Suprapubic skin (tissue), 4 donors: ENCODE data around the gene KCND1. TPM values are rescaled to one million over a fixed set of nuclear protein-coding genes. Genes with fewer than 3 reads are reported as not detected.

Experiments used
- DNase-seq, 2 donors: peaks; one replicate each; pipeline ENCODE4 v3.0.0-alpha.2; 2019; ENCODE audit warnings: low spot score in 2 of 2
- H3K27ac ChIP-seq: fragments of 200-600 bp; sonication (generic); one replicate; pipeline ENCODE4 v1.5.1; 2019
- H3K27me3 ChIP-seq: fragments of 200-600 bp; sonication (generic); one replicate; pipeline ENCODE4 v1.5.1; 2019
- H3K36me3 ChIP-seq: fragments of 200-600 bp; sonication (generic); one replicate; pipeline ENCODE4 v1.5.1; 2019
- H3K4me1 ChIP-seq: fragments of 200-600 bp; sonication (generic); one replicate; pipeline ENCODE4 v1.5.1; 2019
- H3K4me3 ChIP-seq: fragments of 200-600 bp; sonication (generic); one replicate; pipeline ENCODE4 v1.5.1; 2019; ENCODE audit warnings: mild to moderate bottlenecking
- H3K9me3 ChIP-seq: fragments of 200-600 bp; sonication (generic); one replicate; pipeline ENCODE4 v1.5.1; 2019
- EP300 ChIP-seq: sonication (generic); formaldehyde crosslinking; IDR thresholded peaks from one replicate; pipeline ENCODE4 v1.6.1; 2017; ENCODE audit warnings: antibody characterized with exemption
- POLR2A ChIP-seq, 2 donors: fragments of 450-650 bp; IDR thresholded peaks; one replicate each; pipeline ENCODE4 v1.6.1; 2017; ENCODE audit warnings: antibody characterized with exemption in 2 of 2, mild to moderate bottlenecking in 2 of 2, moderate library complexity in 2 of 2
- POLR2AphosphoS5 ChIP-seq, 3 donors: sonication (generic); formaldehyde crosslinking; IDR thresholded peaks; one replicate each; pipeline ENCODE4 v1.6.1; 2017; ENCODE audit warnings: antibody characterized with exemption in 3 of 3
- WGBS: methylation state at CpG from one replicate; pipeline ENCODE4 v1.1.5; 2018; 5-methylcytosine and 5-hydroxymethylcytosine counted together
- total RNA-seq, 4 donors: library from RNA; depleted of rRNA; stranded (reverse); fragments of >200 nt; gene quantifications; one replicate each; pipeline ENCODE4 v1.1.0, GENCODE V29; 2016
- TF ChIP-seq, protein P1 (sequence below), 2 donors: fragments of 200-600 bp in 1 of 2; fragments of 450-650 bp in 1 of 2; sonication (generic) in 1 of 2; IDR thresholded peaks; one replicate each; pipeline ENCODE4 v1.5.1; 2016 to 2019; ENCODE audit warnings: antibody characterized with exemption in 2 of 2, mild to moderate bottlenecking in 1 of 2, moderate library complexity in 1 of 2

Gene KCND1
- total RNA-seq, 4 donors from 2014 or later = 0.55 to 2.8 (median 1.3) TPM

DNA sequence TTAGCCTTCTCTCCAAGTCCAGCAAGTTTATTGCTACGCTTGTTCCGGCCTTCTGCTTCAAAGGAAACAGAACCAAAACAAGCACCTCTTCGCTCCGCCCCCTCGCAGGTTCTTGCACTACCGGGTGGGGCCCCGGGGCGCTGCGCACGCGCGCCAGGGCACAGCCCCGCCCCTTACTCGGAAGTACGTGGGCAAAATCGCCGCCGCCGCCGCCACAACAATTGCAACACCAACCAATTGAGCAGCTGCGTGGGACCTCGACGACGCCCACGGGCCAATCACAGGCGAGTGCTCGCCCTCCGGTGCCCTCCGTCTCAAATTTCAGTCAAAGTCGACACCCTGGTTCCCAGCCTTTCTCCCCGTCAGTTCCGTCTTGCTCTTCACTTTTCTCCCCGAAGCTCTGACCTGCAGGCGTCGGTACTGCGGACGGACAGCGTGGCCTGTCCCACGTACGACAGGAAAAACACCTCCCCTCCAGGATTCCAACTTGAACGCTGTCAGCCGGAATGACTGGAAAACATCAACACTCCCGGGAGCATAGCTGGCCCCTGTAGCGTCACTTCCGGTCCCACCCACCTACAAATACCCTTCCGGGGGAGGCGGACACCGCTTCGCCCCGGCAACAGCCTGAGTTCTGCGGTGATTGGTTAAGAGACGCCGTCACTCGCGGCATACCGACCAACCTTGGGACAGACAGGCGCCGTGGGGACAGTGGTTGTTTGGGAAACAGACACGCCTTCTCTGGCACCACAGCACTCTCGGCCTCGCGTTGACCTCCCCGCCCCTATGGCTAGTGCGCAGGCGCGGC, 13.6 kb downstream of the KCND1 start:
- WGBS = 49% methylated on average over 63 of the region's 66 CpGs

GRCh38 chrX:48957477-48957826, 14.2 kb downstream of the KCND1 start, which contains the start of gene OTUD5:
TSS of gene OTUD5 (minus strand) at chrX:48957607. CDS start at chrX:48957570, 37 bp downstream.
- Histone ChIP-seq H3K4me3 (peak within 1 kb of the TSS; percentile 68), H3K27ac (peak within 1 kb of the TSS; percentile 97), H3K27me3 (no peaks in the 10 kb centered on the region), H3K9me3 (no peaks in the 10 kb centered on the region), H3K36me3 (no peaks in the 10 kb centered on the region), H3K4me1 (peaks cover 39% of the 10 kb centered on the region)
- WGBS = 36% methylated on average over 53 of the region's 53 CpGs
- TF ChIP-seq, protein P1, sequence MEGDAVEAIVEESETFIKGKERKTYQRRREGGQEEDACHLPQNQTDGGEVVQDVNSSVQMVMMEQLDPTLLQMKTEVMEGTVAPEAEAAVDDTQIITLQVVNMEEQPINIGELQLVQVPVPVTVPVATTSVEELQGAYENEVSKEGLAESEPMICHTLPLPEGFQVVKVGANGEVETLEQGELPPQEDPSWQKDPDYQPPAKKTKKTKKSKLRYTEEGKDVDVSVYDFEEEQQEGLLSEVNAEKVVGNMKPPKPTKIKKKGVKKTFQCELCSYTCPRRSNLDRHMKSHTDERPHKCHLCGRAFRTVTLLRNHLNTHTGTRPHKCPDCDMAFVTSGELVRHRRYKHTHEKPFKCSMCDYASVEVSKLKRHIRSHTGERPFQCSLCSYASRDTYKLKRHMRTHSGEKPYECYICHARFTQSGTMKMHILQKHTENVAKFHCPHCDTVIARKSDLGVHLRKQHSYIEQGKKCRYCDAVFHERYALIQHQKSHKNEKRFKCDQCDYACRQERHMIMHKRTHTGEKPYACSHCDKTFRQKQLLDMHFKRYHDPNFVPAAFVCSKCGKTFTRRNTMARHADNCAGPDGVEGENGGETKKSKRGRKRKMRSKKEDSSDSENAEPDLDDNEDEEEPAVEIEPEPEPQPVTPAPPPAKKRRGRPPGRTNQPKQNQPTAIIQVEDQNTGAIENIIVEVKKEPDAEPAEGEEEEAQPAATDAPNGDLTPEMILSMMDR (IDR thresholded peaks at IDR 0.05) = no peak
- peak in 1 of 2 donors; percentile 78 for DNase-seq

More for the DNA sequence above, 13.6 kb downstream of the KCND1 start:
- Histone ChIP-seq H3K27ac (peak overlapping the region; percentile 97), H3K9me3 (no peaks in the 10 kb centered on the region), H3K4me3 (peak overlapping the region; percentile 68), H3K36me3 (no peaks in the 10 kb centered on the region), H3K4me1 (peaks cover 33% of the 10 kb centered on the region), H3K27me3 (no peaks in the 10 kb centered on the region)
- peak; percentile 97 to 98 for DNase-seq
- TF ChIP-seq POLR2AphosphoS5 (IDR thresholded peaks at IDR 0.05) (peak in 2 of 3 donors; percentile 34 to 63), EP300 (no peak), POLR2A (IDR thresholded peaks at IDR 0.05) (peak in 1 of 2 donors; percentile 62)

DNA sequence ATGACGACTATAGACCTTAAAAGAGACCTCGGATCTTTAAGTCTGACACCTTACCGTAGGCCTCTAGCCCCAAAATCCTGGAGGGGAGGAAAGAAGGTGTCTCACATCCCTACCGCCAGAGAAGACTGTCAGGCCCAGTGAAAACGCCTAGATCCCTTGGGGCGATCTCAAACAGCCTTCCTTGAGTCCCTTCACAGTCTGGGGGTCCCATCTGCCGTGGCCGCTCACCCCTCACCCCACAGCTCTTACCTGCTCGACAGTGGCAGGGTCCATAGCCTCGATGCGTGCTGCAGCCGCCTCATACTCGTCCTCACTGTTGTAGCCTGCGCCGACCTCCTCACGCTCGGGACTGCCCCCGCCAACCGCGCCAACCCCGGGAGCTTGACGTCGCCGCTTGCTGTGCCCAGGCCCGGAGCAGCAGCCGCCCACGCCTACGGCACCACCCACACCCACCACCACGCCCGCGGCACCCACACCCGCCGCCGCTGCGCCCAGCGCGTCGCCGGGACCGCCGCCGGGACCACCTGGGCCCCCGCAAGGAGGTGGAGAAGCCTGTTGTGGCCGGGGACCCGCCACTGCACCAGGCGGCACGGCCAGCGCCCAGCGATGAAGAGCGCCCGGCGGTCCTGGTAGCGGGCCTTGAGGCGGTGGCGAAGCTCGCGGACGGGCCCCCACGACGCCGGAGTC, 14.8 kb downstream of the KCND1 start:
- H3K36me3 ChIP-seq = no peaks in the 10 kb centered on the region
- H3K27me3 ChIP-seq = no peaks in the 10 kb centered on the region
- H3K4me3 ChIP-seq = peak overlapping the region; percentile 68
- peak overlapping the region; percentile 97 for H3K27ac ChIP-seq
- 47% methylated on average over 34 of the region's 61 CpGs for WGBS
- TF ChIP-seq, protein P1 (IDR thresholded peaks at IDR 0.05) = no peak
- TF ChIP-seq POLR2AphosphoS5 (IDR thresholded peaks at IDR 0.05) (no peak), EP300 (no peak), POLR2A (IDR thresholded peaks at IDR 0.05) (no peak)
- peak in 1 of 2 donors; percentile 74 for DNase-seq
- peaks cover 43% of the 10 kb centered on the region for H3K4me1 ChIP-seq
- H3K9me3 ChIP-seq = no peaks in the 10 kb centered on the region

GRCh38 chrX:48948589-48948988, 23.1 kb downstream of the KCND1 start:
- TF ChIP-seq POLR2A (IDR thresholded peaks at IDR 0.05) = no peak
- TF ChIP-seq, protein P1 (IDR thresholded peaks at IDR 0.05) = no peak
- TF ChIP-seq POLR2AphosphoS5 (IDR thresholded peaks at IDR 0.05) = no peak
- no peak for TF ChIP-seq EP300
- Histone ChIP-seq H3K4me1 (peaks cover 22% of the 10 kb centered on the region), H3K27me3 (no peaks in the 10 kb centered on the region), H3K9me3 (no peaks in the 10 kb centered on the region), H3K36me3 (peaks cover 2% of the 10 kb centered on the region), H3K27ac (no peak overlapping the region), H3K4me3 (no peak overlapping the region)
- 86% methylated on average over 1 of the region's 1 CpG for WGBS
- DNase-seq = no peak

GRCh38 chrX:48945517-48946348, 25.9 kb downstream of the KCND1 start:
- DNase-seq = no peak
- TF ChIP-seq, protein P1 (IDR thresholded peaks at IDR 0.05) = peak in 1 of 2 donors; percentile 61
- no peak for TF ChIP-seq EP300
- no peak for TF ChIP-seq POLR2AphosphoS5 (IDR thresholded peaks at IDR 0.05)
- TF ChIP-seq POLR2A (IDR thresholded peaks at IDR 0.05) = no peak
- H3K27me3 ChIP-seq = no peaks in the 10 kb centered on the region

More at GRCh38 chrX:48945517-48946348, 25.9 kb downstream of the KCND1 start:
- H3K4me1 ChIP-seq = peaks cover 7% of the 10 kb centered on the region
- H3K4me3 ChIP-seq = no peak overlapping the region
- H3K36me3 ChIP-seq = peaks cover 3% of the 10 kb centered on the region
- WGBS = 50% methylated on average over 8 of the region's 8 CpGs
- no peaks in the 10 kb centered on the region for H3K9me3 ChIP-seq
- no peak overlapping the region for H3K27ac ChIP-seq
